IPS-18a (cell line): Measurements from ENCODE around the gene NDFIP1.

ENCODE experiments used
- H3K27ac ChIP-seq: one replicate; pipeline ENCODE4 v1.5.1; 2013; ENCODE audit warnings: low read length
- H3K27me3 ChIP-seq: one replicate; pipeline ENCODE4 v1.6.1; 2013; ENCODE audit warnings: mild to moderate bottlenecking, low read length; ENCODE audit not compliant: control insufficient read depth, insufficient read depth
- H3K36me3 ChIP-seq: one replicate; pipeline ENCODE4 v1.6.1; 2013; ENCODE audit warnings: low read depth, low read length; ENCODE audit not compliant: control insufficient read depth
- H3K4me1 ChIP-seq: one replicate; pipeline ENCODE4 v1.6.1; 2013; ENCODE audit warnings: low read depth, low read length; ENCODE audit not compliant: control insufficient read depth
- H3K4me3 ChIP-seq: one replicate; pipeline ENCODE4 v1.5.1; 2013; ENCODE audit warnings: low read length
- H3K9ac ChIP-seq: one replicate; pipeline ENCODE4 v1.6.1; 2013; ENCODE audit warnings: mild to moderate bottlenecking, low read length, moderate library complexity
- H3K9me3 ChIP-seq: one replicate; pipeline ENCODE4 v1.6.1; 2013; ENCODE audit warnings: low read depth, low read length; ENCODE audit not compliant: control insufficient read depth

Gene NDFIP1

DNA sequence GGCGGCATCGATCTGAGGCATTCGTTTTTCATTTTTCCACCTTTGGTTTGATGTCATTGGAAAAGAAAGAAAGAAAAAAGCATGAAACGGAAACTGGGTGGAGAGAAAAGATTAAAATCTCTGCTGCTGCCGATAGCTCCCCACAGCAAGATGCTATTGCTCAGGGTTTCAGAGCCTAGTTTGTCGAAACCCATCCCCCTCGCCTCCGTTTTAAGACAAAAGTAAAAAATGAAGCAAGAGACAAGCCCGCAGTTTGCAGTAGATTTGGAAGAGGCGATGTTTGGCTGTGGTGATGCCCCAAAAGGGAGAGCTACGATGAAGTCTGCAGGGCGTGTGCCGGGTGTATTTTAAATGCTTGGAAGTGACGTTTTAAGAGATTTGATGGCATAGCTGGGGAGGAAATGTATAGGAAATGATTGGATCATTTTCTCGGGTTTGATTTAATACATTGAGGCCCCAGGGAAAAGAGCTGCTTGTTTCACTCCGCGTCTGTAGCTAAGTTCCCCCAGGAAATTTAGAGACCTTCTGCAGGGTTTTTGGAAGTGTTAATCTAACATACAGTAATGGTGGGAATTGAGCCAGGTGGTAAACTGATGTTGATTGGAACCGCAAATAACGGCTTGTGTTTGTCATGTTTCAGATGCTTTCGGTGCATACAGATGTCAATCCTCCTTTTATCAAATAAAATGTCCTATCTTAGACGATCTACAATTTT lies 909 bp downstream of the NDFIP1 start:
- Histone ChIP-seq H3K4me1 (peaks cover 14% of the 10 kb centered on the region), H3K27ac (no peak overlapping the region), H3K9me3 (no peaks in the 10 kb centered on the region), H3K4me3 (peak overlapping the region; percentile 94), H3K36me3 (no peaks in the 10 kb centered on the region), H3K27me3 (peaks cover 31% of the 10 kb centered on the region), H3K9ac (peak overlapping the region; percentile 75)

DNA sequence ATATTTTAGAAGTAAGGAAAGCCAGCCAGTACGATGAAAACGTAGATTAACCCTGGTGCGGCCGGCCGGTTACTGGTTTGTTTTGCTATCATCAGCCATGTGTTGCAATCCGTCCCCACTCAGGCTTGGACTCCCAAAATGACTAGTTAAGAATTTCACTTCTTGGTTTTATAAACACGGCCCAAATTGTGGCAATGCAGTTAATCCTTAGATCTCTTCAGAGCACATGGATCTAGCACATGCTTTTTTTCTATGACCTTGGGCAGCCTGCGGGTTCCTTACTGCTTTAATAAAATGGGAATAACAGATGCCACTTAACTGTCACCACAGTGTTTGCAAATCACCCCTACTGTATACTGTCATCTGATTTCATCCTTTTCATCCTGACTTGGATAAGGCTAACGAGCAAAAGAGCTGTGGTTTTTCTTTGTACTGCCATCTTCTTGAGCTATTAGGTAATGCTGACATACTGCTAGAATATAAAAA lies 1.5 kb downstream of the NDFIP1 start:
- Histone ChIP-seq H3K36me3 (no peaks in the 10 kb centered on the region), H3K9me3 (no peaks in the 10 kb centered on the region), H3K27me3 (peaks cover 31% of the 10 kb centered on the region), H3K4me1 (peaks cover 14% of the 10 kb centered on the region), H3K9ac (peak overlapping the region; percentile 75), H3K27ac (no peak overlapping the region), H3K4me3 (peak overlapping the region; percentile 94)

GRCh38 chr5:142110988-142111687 lies 2.6 kb downstream of the NDFIP1 start:
- H3K27ac ChIP-seq: no peak overlapping the region
- peaks cover 14% of the 10 kb centered on the region for H3K4me1 ChIP-seq
- peaks cover 31% of the 10 kb centered on the region for H3K27me3 ChIP-seq
- no peaks in the 10 kb centered on the region for H3K9me3 ChIP-seq
- no peak overlapping the region for H3K4me3 ChIP-seq
- no peaks in the 10 kb centered on the region for H3K36me3 ChIP-seq
- H3K9ac ChIP-seq: no peak overlapping the region

DNA sequence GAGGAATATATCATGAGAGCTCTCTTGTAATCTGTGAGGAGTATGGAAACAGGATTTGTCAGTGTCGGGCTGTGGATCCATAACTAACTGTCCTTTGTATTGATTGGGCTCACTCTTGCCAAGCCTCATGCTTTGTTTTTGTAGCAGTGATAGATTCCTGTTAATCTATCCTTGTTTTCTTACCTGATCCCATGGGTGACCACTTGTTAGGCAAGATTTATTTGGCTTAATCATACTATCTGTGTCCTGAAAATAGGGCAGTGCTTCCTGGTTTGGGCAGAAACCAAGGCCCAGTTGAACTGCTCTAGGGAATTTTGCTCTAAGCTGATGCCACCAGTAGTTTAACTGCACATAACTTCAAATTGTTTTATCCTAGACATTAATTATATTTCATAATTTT lies 6.1 kb downstream of the NDFIP1 start:
- Histone ChIP-seq H3K4me3 (no peak overlapping the region), H3K27me3 (peaks cover 13% of the 10 kb centered on the region), H3K9me3 (no peaks in the 10 kb centered on the region), H3K9ac (no peak overlapping the region), H3K27ac (no peak overlapping the region), H3K36me3 (no peaks in the 10 kb centered on the region), H3K4me1 (peaks cover 7% of the 10 kb centered on the region)

- Histone ChIP-seq H3K27ac (no peak overlapping the region), H3K9ac (no peak overlapping the region), H3K9me3 (no peaks in the 10 kb centered on the region)
These were observed 7.5 kb downstream of the NDFIP1 start for GRCh38 chr5:142115937-142116614.

DNA sequence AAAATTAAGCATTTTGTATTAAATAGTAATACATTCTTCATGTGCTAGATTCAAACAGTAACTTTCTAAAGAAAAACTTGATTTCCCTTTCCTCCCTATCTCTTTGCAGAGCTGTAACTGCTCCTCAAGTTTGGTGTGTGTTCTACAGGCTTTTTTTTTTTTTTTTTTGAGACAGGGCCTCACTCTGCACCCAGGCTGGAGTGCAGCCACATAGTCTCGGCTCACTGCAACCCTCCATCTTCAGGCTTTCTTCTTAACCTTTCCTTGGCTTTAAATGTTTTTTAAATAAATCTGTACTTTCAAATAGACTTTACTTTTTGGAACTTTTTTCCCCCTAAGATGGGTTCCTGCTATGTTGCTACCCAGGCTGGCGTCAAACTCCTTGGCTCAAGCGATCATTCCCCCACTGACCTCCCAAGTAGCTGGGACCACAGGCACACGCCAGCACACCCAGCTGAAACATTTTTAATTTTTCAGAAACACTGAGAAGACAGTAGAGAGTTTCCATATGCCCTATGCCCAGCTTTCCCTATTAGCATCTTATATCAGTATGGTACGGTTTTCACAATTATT lies 9.1 kb downstream of the NDFIP1 start:
- no peak overlapping the region for H3K27ac ChIP-seq
- H3K36me3 ChIP-seq: no peaks in the 10 kb centered on the region
- H3K4me1 ChIP-seq: no peaks in the 10 kb centered on the region
- no peaks in the 10 kb centered on the region for H3K27me3 ChIP-seq
- H3K9me3 ChIP-seq: no peaks in the 10 kb centered on the region
- H3K9ac ChIP-seq: no peak overlapping the region
- no peak overlapping the region for H3K4me3 ChIP-seq

More at GRCh38 chr5:142115937-142116614, 7.5 kb downstream of the NDFIP1 start:
- Histone ChIP-seq H3K4me3 (no peak overlapping the region), H3K27me3 (no peaks in the 10 kb centered on the region), H3K36me3 (no peaks in the 10 kb centered on the region), H3K4me1 (no peaks in the 10 kb centered on the region)

DNA sequence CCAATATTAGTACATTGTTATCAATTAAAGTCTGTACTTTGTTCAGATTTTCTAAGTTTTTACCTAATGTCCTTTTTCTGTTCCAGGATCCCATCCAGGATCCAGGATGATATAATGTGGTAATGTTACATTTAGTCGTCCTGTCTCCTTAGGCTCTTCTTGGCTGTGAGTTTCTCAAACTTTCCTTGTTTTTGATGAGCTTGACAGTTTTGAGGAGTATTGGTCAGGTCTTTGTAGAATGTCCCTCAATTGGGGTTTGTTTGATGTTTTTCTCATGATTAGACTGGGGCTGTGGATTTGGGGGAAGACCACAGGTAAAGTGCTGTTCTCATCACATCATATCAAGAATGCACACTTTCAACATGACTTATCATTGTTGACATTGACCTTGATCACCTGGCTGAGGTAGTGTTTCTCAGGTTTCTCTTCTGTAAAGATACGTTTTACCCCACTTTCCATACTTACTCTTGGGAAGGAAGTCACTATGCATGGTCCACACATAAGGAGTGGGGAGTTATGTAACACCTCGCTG lies 9.6 kb downstream of the NDFIP1 start:
- H3K9ac ChIP-seq: no peak overlapping the region
- H3K4me3 ChIP-seq: no peak overlapping the region
- no peaks in the 10 kb centered on the region for H3K27me3 ChIP-seq
- no peaks in the 10 kb centered on the region for H3K9me3 ChIP-seq
- H3K27ac ChIP-seq: no peak overlapping the region
- H3K4me1 ChIP-seq: no peaks in the 10 kb centered on the region
- no peaks in the 10 kb centered on the region for H3K36me3 ChIP-seq

- Histone ChIP-seq H3K27ac (no peak overlapping the region), H3K27me3 (no peaks in the 10 kb centered on the region), H3K9ac (no peak overlapping the region), H3K9me3 (no peaks in the 10 kb centered on the region), H3K36me3 (no peaks in the 10 kb centered on the region), H3K4me1 (no peaks in the 10 kb centered on the region), H3K4me3 (no peak overlapping the region)
These were observed 10.6 kb downstream of the NDFIP1 start for GRCh38 chr5:142119051-142119625.

DNA sequence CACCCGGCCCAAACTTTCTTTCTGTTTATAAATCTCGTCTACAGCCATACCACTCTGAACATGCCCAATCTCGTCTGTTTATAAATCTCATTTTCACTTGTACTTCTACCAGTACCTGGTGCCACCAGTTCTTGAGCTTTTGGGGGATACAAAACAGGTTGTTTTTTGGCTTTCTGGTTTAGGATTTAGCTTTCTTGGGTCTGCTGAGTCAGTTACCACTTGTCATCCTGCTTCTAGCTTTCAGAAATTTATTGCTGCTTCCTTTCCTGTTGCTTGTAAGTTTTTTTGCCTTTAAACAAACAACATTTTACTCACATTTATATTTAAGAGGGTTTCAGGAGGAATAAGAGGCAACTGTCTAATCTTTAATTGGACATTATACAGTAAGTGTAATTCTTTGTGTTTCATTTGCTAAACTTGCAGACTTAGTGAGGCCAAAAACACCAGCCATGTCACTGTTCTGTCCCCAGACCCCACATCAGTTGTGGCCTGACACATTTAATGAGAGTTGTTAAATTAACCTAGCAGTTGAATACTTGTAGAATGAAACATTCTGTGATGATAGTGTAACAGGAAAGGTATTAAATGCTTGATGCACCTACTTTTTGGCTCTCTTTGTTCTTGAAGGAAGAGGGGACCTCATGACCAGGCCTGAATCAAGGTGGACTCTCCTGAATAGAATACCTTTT lies 11.8 kb downstream of the NDFIP1 start:
- Histone ChIP-seq H3K27me3 (no peaks in the 10 kb centered on the region), H3K9me3 (no peaks in the 10 kb centered on the region), H3K36me3 (no peaks in the 10 kb centered on the region), H3K4me3 (no peak overlapping the region), H3K4me1 (no peaks in the 10 kb centered on the region), H3K9ac (no peak overlapping the region), H3K27ac (no peak overlapping the region)

- Histone ChIP-seq H3K27me3 (no peaks in the 10 kb centered on the region), H3K36me3 (no peaks in the 10 kb centered on the region), H3K4me1 (no peaks in the 10 kb centered on the region), H3K4me3 (no peak overlapping the region), H3K27ac (no peak overlapping the region), H3K9ac (no peak overlapping the region), H3K9me3 (no peaks in the 10 kb centered on the region)
These were observed 13.5 kb downstream of the NDFIP1 start for GRCh38 chr5:142122121-142122520.
